Trophoblast cell (in vitro differentiated cells and primary cell): ENCODE results near the gene EIF2B4.

Experiments used
- DNase-seq, 2 donors: peaks; one replicate each; pipeline ENCODE4 v3.0.0-alpha.2; 2016
- H2AFZ ChIP-seq: 2 replicates; pipeline ENCODE4 v1.6.1; 2013; ENCODE audit warnings: low read length, moderate library complexity, mild to moderate bottlenecking; ENCODE audit not compliant: insufficient read depth, poor library complexity
- H2AK5ac ChIP-seq: 2 replicates; pipeline ENCODE4 v1.6.1; 2013; ENCODE audit warnings: mild to moderate bottlenecking, low read length
- H2BK120ac ChIP-seq: 2 replicates; pipeline ENCODE4 v1.6.1; 2013; ENCODE audit warnings: low read length, mild to moderate bottlenecking, moderate library complexity; ENCODE audit not compliant: insufficient read depth, poor library complexity
- H2BK12ac ChIP-seq: 2 replicates; pipeline ENCODE4 v1.6.1; 2013; ENCODE audit warnings: mild to moderate bottlenecking, low read length, moderate library complexity
- H2BK5ac ChIP-seq: 2 replicates; pipeline ENCODE4 v1.6.1; 2013; ENCODE audit warnings: low read length, low read depth, moderate library complexity, mild to moderate bottlenecking; ENCODE audit not compliant: poor library complexity
- H3K14ac ChIP-seq: 2 replicates; pipeline ENCODE4 v1.6.1; 2013; ENCODE audit warnings: mild to moderate bottlenecking, low read length
- H3K18ac ChIP-seq: 2 replicates; pipeline ENCODE4 v1.6.1; 2013; ENCODE audit warnings: mild to moderate bottlenecking, low read length
- H3K23ac ChIP-seq: 2 replicates; pipeline ENCODE4 v1.6.1; 2013; ENCODE audit warnings: low read length
- H3K27ac ChIP-seq: 2 replicates; pipeline ENCODE4 v1.5.1; 2013; ENCODE audit warnings: low read depth, mild to moderate bottlenecking, inconsistent platforms, low read length, moderate library complexity
- H3K27me3 ChIP-seq: 2 replicates; pipeline ENCODE4 v1.6.1; 2013; ENCODE audit warnings: inconsistent platforms, mild to moderate bottlenecking, low read length, moderate library complexity; ENCODE audit not compliant: insufficient read depth
- H3K36me3 ChIP-seq, 2 experiments: 1 replicate in 1 of 2; 2 replicates in 1 of 2; pipeline ENCODE4 v1.6.1; 2013; ENCODE audit warnings: low read length in 2 of 2, mild to moderate bottlenecking in 2 of 2, moderate library complexity in 1 of 2; ENCODE audit not compliant: insufficient read depth in 2 of 2, control insufficient read depth in 1 of 2
- H3K4ac ChIP-seq: 2 replicates; pipeline ENCODE4 v1.6.1; 2013; ENCODE audit warnings: low read depth, mild to moderate bottlenecking, low read length, moderate library complexity
- H3K4me1 ChIP-seq, 2 experiments: 1 replicate in 1 of 2; 2 replicates in 1 of 2; pipeline ENCODE4 v1.6.1; 2013; ENCODE audit warnings: low read length in 2 of 2, mild to moderate bottlenecking in 2 of 2, moderate library complexity in 1 of 2; ENCODE audit not compliant: insufficient read depth in 2 of 2, control insufficient read depth in 1 of 2
- H3K4me2 ChIP-seq: 2 replicates; pipeline ENCODE4 v1.6.1; 2013; ENCODE audit warnings: inconsistent platforms, mild to moderate bottlenecking, low read length, moderate library complexity
- H3K4me3 ChIP-seq: 2 replicates; pipeline ENCODE4 v1.5.1; 2013; ENCODE audit warnings: mild to moderate bottlenecking, low read depth, low read length, inconsistent platforms
- H3K79me1 ChIP-seq: one replicate; pipeline ENCODE4 v1.6.1; 2013; ENCODE audit warnings: low read length
- H3K79me2 ChIP-seq: 2 replicates; pipeline ENCODE4 v1.6.1; 2013; ENCODE audit warnings: low read length, mild to moderate bottlenecking; ENCODE audit not compliant: control insufficient read depth, insufficient read depth, poor library complexity
- H3K9ac ChIP-seq: 2 replicates; pipeline ENCODE4 v1.6.1; 2013; ENCODE audit warnings: mild to moderate bottlenecking, low read length
- H3K9me3 ChIP-seq: 2 replicates; pipeline ENCODE4 v1.6.1; 2013; ENCODE audit warnings: low read depth, mild to moderate bottlenecking, control low read depth, inconsistent platforms, low read length; ENCODE audit not compliant: insufficient read depth
- H4K12ac ChIP-seq: 2 replicates; pipeline ENCODE4 v1.6.1; 2013; ENCODE audit warnings: low read depth, mild to moderate bottlenecking, low read length, moderate library complexity
- H4K8ac ChIP-seq: 2 replicates; pipeline ENCODE4 v1.6.1; 2013; ENCODE audit warnings: low read depth, mild to moderate bottlenecking, low read length, moderate library complexity
- H4K91ac ChIP-seq: one replicate; pipeline ENCODE4 v1.6.1; 2013; ENCODE audit warnings: low read depth, mild to moderate bottlenecking, low read length, moderate library complexity
- WGBS: extraction: QIAGEN DNeasy Blood & Tissue Kit; methylation state at CpG from one replicate; pipeline ENCODE4 v1.1.7; 2013; ENCODE audit warnings: missing lambda C conversion rate; ENCODE audit not compliant: insufficient read length, insufficient coverage; ENCODE audit errors: extremely low coverage; 5-methylcytosine and 5-hydroxymethylcytosine counted together

EIF2B4 gene

GRCh38 chr2:27379836-27380625 is 9.9 kb upstream of the EIF2B4 start:
- H3K4me1 ChIP-seq = peaks cover 8% of the 10 kb centered on the region in 2 experiments
- H4K91ac ChIP-seq = peak overlapping the region; percentile 88
- no peaks in the 10 kb centered on the region for H3K27me3 ChIP-seq
- peak overlapping the region; percentile 90 for H2BK120ac ChIP-seq
- peak overlapping the region; percentile 83 for H3K4me3 ChIP-seq
- peaks cover 7% of the 10 kb centered on the region for H3K79me2 ChIP-seq
- peak overlapping the region; percentile 15 for H2AFZ ChIP-seq
- H2AK5ac ChIP-seq = peak overlapping the region; percentile 88
- H3K14ac ChIP-seq = peak overlapping the region; percentile 91
- H3K18ac ChIP-seq = peak overlapping the region; percentile 71
- H4K8ac ChIP-seq = peak overlapping the region; percentile 85
- peak in 1 of 2 donors; percentile 10 for DNase-seq
- H3K4me2 ChIP-seq = peak overlapping the region; percentile 83
- WGBS = no CpG with 5 or more reads among the region's 35 CpGs
- no peak overlapping the region for H3K23ac ChIP-seq
- H3K79me1 ChIP-seq = peaks cover 12% of the 10 kb centered on the region
- H4K12ac ChIP-seq = peak overlapping the region; percentile 89
- peak overlapping the region; percentile 95 for H3K9ac ChIP-seq
- no peaks in the 10 kb centered on the region for H3K9me3 ChIP-seq
- peak overlapping the region; percentile 96 for H3K27ac ChIP-seq
- H3K4ac ChIP-seq = peak overlapping the region; percentile 93
- H2BK5ac ChIP-seq = peak overlapping the region; percentile 80
- H3K36me3 ChIP-seq = peaks cover 67 to 72% of the 10 kb centered on the region in 2 experiments
- no peak overlapping the region for H2BK12ac ChIP-seq

GRCh38 chr2:27379383-27379835 is 9.3 kb upstream of the EIF2B4 start:
- Histone ChIP-seq H4K12ac (no peak overlapping the region), H2BK120ac (no peak overlapping the region), H3K18ac (no peak overlapping the region), H3K14ac (no peak overlapping the region), H3K4me2 (peak overlapping the region; percentile 83), H3K9ac (peak overlapping the region; percentile 95), H3K79me2 (peaks cover 7% of the 10 kb centered on the region), H4K8ac (no peak overlapping the region), H3K27me3 (no peaks in the 10 kb centered on the region), H3K79me1 (peaks cover 12% of the 10 kb centered on the region), H4K91ac (no peak overlapping the region), H3K9me3 (no peaks in the 10 kb centered on the region), H2BK5ac (no peak overlapping the region), H3K4ac (peak overlapping the region; percentile 93), H3K36me3 (peaks cover 66 to 72% of the 10 kb centered on the region in 2 experiments), H3K4me3 (no peak overlapping the region), H2BK12ac (no peak overlapping the region), H3K27ac (peak overlapping the region; percentile 96), H3K4me1 (peaks cover 8% of the 10 kb centered on the region in 2 experiments), H3K23ac (no peak overlapping the region), H2AFZ (no peak overlapping the region), H2AK5ac (no peak overlapping the region)
- DNase-seq = no peak
- no CpG with 5 or more reads among the region's 2 CpGs for WGBS

GRCh38 chr2:27378809-27379290 is 8.7 kb upstream of the EIF2B4 start:
- peaks cover 8% of the 10 kb centered on the region in 2 experiments for H3K4me1 ChIP-seq
- no peak overlapping the region for H2AK5ac ChIP-seq
- H4K8ac ChIP-seq = no peak overlapping the region
- no peak overlapping the region for H3K27ac ChIP-seq
- no peak overlapping the region for H3K18ac ChIP-seq
- DNase-seq = no peak
- H3K14ac ChIP-seq = no peak overlapping the region
- no peak overlapping the region for H3K9ac ChIP-seq
- WGBS = no CpG with 5 or more reads among the region's 9 CpGs
- no peak overlapping the region for H3K4me3 ChIP-seq
- H3K79me1 ChIP-seq = peaks cover 12% of the 10 kb centered on the region
- peaks cover 66 to 72% of the 10 kb centered on the region in 2 experiments for H3K36me3 ChIP-seq
- H3K79me2 ChIP-seq = peaks cover 7% of the 10 kb centered on the region
- H2BK5ac ChIP-seq = no peak overlapping the region
- H2BK120ac ChIP-seq = no peak overlapping the region
- H2BK12ac ChIP-seq = no peak overlapping the region
- no peak overlapping the region for H4K12ac ChIP-seq
- no peaks in the 10 kb centered on the region for H3K27me3 ChIP-seq
- H3K23ac ChIP-seq = no peak overlapping the region
- no peak overlapping the region for H4K91ac ChIP-seq
- peak overlapping the region; percentile 83 for H3K4me2 ChIP-seq
- no peaks in the 10 kb centered on the region for H3K9me3 ChIP-seq
- H2AFZ ChIP-seq = no peak overlapping the region
- H3K4ac ChIP-seq = peak overlapping the region; percentile 7

- WGBS = no CpG with 5 or more reads among the region's 29 CpGs
- Histone ChIP-seq H3K9ac (no peak overlapping the region), H4K12ac (no peak overlapping the region), H3K79me2 (peaks cover 7% of the 10 kb centered on the region), H3K4me2 (no peak overlapping the region), H4K8ac (no peak overlapping the region), H4K91ac (no peak overlapping the region), H3K4me1 (peaks cover 8% of the 10 kb centered on the region in 2 experiments), H3K4ac (no peak overlapping the region), H3K79me1 (peaks cover 12% of the 10 kb centered on the region), H2BK12ac (no peak overlapping the region), H2AK5ac (no peak overlapping the region), H3K4me3 (no peak overlapping the region), H3K27me3 (no peaks in the 10 kb centered on the region), H2BK120ac (no peak overlapping the region), H3K27ac (no peak overlapping the region), H3K18ac (no peak overlapping the region), H2AFZ (no peak overlapping the region), H3K9me3 (no peaks in the 10 kb centered on the region), H3K23ac (no peak overlapping the region), H3K14ac (no peak overlapping the region), H2BK5ac (no peak overlapping the region), H3K36me3 (peaks cover 66 to 70% of the 10 kb centered on the region in 2 experiments)
- no peak for DNase-seq
These were observed 8.1 kb upstream of the EIF2B4 start for GRCh38 chr2:27378096-27378808.
